ENCODE data around the gene PDE11A. TPM values are rescaled to one million over a fixed set of nuclear protein-coding genes. Genes with fewer than 3 reads are reported as not detected.
"Not testable (repeated sequence)": the region's sequence is repeated elsewhere in the genome, so short reads cannot be mapped to it uniquely, and the experiment has no call there.

Gene PDE11A
- total RNA-seq, 1 donor from 2014 or later, result not detected

DNA sequence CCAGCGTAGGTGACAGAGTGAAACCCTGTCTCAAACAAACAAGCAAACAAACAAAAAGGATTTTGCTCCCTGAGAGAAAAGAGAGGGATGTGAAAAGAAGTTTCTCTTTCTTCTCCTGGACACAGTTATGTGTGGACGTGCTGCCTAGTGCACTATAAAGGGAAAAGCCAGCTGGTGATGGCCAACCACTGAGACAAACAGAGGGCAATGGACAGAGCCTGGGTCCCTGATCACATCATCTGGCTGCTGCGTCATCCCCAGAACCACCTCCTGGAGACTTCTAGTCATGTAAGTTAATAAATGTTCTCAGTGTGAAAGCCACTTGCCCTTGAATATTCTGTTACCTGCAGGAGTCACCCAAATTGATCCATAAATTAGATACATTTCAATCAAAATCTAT, 184.9 kb downstream of the PDE11A start:
- DNase-seq (ENCODE audit: extremely low read depth, low read depth, low spot score), result no peak

DNA sequence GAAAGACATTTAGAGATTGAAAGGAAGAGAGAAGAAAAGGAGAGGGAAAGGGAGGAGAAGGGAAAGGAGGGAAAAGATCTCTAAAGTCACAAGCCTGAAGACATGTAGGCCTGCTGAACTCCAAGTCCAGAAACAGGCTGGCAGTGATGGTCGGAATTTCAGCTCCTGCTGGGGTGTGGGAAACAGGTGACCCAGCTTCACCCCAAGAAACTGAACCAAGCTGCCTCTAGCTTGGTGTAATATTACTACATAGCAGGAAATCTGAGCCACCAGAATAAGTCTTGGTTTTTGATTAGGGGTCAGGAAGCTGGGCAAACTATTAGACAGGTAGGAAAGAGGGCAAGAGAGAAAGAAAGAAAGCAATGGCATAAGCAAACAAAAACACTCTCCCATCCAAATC, 185.8 kb downstream of the PDE11A start:
- no peak for DNase-seq (ENCODE audit: extremely low read depth, low read depth, low spot score)

DNA sequence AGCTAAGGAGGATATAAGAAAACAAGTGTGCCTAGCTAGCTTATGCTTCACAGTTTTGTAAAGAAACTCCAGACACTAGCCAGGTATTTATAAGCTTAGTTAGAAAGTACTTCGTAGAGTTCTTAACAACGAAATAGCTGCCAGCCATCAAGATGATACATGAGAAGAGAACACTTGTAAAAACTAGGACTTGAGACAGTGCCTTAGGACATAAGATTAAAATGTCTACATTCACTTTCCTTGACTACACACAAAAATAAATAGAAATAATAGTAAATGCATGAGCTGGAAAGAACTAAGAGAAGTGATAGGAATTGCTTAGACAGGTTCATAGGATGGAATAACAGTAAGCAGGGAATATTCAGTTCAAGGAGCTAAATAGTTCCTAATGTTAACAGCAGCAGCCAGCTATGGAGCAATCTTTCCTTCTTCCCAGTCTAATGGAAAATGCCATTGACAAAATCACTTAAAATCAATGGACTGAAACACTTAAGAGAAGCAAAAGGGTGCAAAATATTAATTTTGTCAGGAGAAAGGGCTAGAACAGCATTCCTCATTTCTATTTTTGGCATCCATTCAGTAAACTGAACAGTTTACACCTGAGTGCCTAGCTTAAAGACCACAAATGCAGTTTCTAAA, 186.6 kb downstream of the PDE11A start:
- DNase-seq (ENCODE audit: extremely low read depth, low read depth, low spot score), result no peak

DNA sequence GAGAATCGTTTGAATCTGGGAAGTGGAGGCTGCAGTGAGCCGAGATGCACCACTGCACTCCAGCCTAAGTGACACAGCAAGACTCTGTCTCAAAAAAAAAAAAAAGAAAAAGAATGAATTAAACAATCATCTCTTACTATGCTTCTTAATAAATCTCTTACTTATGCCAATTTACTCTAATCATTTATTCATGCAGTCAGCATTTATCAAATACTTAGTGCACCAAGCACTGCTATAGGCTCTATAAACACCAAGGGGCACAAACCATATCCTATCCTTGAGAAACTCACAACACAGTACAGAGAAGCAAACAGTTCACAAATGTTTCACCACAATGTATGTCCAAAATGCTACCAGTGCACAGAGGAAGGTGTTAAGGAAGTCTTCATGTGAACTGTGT, 189.4 kb downstream of the PDE11A start:
- no peak for DNase-seq (ENCODE audit: extremely low read depth, low read depth, low spot score)

DNA sequence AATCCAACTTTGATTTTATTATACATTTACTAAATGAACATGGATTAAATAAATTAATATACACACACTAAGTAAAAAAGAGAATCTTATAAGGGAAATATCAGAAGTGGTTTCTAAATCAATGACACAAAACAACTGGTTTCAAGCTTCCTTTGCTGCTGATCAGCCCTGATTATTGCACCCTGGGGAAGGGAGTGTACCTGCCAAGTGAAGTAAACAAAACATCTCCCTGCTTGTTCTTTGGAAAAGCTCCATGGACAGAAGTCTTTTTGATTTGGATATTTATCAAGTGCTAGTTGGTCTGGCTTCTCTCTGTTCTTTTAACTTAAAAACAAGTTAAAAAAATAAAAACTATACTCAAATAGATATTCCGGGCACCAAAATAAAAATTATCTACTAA, 190.1 kb downstream of the PDE11A start:
- no peak for DNase-seq (ENCODE audit: extremely low read depth, low read depth, low spot score)

DNA sequence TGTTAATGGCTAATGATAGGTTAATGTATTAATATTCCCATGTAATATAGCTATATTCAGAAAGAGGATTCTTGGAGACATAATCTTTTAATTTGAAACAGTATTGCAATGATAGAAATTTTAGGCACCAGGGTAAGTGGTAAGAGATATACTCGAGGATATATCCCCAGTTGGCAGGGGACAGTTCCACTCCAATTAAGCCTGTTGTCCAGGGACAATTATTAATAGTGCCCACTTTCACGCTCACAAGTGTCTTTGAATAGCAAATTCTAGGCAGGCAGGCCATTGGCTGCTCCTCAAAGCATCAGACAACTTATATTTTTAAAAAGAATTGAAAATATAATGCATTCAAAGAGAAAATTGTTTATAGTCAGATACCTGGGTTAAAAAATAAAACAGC, 190.7 kb downstream of the PDE11A start:
- no peak for DNase-seq (ENCODE audit: extremely low read depth, low read depth, low spot score)

DNA sequence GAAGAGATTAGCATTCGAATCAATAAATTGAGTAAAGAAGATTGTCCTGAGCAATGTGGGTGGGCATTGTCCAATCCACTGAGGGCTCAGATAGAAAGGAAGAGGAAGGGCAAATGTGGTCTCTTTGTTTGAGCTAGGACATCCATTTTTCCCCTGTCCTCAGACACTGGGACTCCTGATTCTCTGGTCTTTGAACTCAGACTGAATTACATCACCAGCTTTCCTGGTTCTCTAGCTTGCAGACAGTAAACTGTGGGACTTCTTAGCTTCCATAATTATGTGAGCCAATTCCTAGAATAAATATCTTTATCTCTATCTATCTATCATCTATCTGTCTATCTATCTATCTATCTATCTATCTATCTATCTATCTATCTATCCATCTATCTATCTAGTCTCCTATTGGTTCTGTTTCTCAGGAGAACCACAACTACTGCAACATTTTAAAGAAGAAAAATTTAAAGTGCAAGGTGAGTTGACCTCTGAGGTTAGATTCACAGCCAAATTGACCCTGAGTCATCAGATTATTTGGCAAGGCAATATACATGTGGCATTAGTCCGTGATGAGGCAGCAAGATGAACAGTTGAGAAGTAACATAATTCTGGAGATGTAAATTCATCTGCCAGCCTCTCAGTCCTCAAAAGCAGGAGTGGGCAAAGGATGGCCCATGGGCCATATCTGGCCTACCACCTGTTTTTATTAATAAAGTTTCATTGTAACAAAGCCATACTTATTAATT, 191.4 kb downstream of the PDE11A start:
- no peak for DNase-seq (ENCODE audit: extremely low read depth, low read depth, low spot score)

DNA sequence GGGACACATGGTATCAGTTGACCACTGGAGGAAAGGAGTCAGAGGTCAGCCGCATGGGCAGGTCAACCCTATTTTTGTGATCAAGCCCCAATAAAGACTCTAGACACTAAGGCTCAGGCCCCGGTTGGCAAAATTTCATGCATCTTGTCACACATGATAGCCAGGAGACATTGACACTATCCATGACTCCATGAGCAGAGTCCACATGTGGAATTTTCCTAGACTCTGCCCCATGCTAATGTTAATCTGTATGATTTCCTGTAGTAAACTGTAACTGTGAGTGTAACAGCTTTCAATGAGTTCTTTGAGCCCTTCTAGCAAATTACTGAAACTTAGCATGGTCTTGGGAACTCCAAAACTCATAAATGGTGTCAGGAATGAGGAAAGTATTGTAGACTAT, 192.3 kb downstream of the PDE11A start:
- no peak for DNase-seq (ENCODE audit: extremely low read depth, low read depth, low spot score)

DNA sequence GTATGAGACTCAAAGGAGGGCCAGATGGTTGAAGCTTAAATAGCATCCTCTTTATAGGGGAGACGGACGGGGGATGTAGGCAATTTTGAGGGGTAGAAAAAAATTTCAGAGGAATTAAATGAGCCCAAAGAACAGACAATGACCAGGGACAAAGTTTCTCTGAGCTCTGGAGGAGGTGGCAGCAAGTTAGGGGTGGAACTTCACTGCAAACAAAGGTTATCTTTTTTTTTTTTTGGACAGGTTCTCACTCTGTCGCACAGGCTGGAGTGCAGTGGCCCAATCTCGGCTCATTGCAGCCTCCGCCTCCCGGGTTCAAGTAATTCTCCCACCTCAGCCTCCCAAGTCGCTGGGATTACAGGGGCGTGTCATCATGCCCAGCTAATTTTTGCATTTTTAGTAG, 195.6 kb downstream of the PDE11A start:
- no peak for DNase-seq (ENCODE audit: extremely low read depth, low read depth, low spot score)

DNA sequence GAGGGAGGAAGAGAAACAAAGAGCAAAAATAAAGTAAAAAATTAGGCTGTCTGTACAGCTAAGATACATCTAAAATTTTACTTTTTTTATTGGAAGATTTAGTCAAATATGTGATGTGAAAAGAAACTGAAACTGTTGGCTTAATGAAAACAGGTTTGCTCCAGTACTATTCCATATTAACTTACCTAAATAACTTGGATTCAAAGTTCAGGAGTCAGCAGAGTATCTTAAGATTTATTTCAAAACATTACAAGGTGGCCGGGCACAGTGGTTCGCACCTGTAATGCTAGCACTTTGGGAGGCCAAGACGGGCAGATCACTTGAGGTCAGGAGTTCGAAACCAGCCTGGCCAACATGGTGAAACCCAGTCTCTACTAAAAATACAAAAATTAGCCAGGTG, 197.9 kb downstream of the PDE11A start:
- no peak for DNase-seq (ENCODE audit: extremely low read depth, low read depth, low spot score)

DNA sequence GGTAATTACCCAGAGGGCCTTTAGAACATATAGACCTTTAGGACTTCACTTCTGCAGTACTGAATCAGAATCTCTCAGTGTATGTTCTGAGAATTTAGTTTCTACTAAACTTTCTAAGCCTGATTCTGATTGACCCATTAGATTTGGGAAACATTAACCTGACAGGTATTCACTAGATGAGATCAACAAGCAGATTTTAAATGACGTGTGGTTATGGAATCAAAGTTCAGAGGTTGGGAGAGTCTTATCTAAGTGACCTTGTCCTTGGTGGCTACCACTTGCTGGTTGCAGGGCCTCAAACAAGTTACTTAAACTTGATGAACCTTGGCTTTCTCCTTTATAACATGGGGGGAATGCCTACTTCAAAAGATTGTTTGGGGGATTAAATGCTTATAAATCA, 198.7 kb downstream of the PDE11A start:
- DNase-seq (ENCODE audit: extremely low read depth, low read depth, low spot score), result no peak

DNA sequence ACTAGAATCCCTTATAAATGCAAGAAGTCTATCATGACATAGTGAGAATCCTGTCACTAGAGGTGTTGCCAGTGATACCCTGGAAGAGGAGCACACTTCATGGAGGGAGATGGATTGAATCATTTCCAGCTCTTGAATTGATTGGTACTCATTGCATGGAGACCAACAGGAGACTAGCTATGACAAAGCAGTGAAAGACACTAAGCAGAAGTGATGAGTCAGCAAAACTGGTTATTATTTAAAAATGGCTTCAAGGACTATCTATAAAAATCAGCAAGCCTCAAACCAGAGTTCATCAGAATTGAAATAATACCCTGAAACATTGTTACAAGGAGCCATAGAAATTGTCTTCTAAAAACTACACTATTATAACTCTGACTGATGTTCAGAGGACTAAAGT, 200.3 kb downstream of the PDE11A start:
- no peak for DNase-seq (ENCODE audit: extremely low read depth, low read depth, low spot score)

DNA sequence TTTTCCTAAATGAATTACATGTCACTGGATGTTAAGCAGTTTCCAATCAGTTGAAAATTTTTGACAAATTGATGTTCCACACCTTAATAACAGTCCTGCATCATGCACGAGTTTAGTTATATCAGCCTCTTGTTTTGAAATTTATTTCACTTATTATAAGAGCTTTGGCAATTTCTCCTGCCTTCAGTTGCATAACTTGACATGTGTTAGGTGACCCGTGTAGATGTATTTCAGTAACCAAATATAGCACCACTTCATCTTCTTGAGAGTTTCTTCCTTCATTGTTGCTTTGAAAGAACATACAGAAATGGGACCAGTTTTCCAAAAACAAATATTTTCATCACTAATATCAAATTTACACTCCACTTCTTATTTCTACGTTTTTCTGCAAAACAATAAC, 202.7 kb downstream of the PDE11A start:
- DNase-seq (ENCODE audit: extremely low read depth, low read depth, low spot score), result no peak

DNA sequence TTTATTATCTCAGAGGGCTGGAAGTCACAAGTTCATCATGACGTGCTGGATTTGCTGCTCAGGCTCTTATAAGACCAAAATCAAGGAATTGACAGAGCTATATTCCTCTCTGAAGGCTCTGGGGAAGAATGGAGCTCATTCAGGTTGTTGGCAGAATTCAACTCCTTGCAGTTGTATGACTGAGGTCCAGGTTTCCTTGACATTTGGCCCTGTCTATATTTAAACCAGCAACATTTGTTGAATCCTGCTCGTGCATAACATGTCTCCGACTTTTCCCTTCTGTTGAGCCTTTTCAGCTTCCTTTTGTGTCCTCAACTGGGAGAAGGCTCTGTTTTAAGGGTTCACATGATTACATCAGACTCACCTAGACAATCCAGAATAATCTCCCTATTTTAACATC, 203.4 kb downstream of the PDE11A start:
- DNase-seq (ENCODE audit: extremely low read depth, low read depth, low spot score), result no peak

DNA sequence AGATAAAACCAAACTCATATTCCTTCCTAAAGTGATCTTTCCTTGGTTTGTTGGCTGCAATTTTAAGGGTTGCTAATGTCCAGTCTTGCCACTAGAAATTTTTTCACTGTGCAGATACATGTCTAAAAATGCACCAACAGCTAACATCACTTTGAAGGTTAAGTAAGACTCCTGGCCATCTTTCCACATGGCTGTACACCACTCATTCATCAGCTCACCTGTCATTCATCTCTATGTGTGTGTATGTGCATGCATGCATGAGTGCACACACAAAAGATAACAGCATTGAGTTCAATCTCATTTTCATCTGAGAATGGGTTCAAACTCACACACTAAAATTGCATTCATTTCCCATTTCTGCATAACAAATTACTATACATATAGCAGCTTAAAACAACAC, 203.8 kb downstream of the PDE11A start:
- DNase-seq (ENCODE audit: extremely low read depth, low read depth, low spot score), result no peak

DNA sequence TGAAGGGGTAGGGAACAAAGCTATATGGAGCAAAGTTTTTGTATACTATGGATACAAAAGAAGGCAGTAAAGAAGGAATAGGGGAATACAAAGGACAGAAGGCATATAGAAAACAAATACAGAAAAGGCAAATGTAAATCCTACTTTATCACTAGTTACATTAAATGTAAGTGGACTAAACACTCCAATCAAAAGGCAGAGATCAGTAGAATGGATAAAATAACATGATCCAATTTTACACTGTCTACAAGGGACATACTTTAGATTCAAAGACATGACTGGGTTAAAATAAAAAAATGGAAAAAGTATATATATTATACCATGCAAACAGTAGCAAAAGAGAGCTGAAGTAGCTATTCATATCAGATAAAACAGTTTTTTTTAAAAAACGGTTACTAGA, 215.0 kb downstream of the PDE11A start:
- no peak for DNase-seq (ENCODE audit: extremely low read depth, low read depth, low spot score)

DNA sequence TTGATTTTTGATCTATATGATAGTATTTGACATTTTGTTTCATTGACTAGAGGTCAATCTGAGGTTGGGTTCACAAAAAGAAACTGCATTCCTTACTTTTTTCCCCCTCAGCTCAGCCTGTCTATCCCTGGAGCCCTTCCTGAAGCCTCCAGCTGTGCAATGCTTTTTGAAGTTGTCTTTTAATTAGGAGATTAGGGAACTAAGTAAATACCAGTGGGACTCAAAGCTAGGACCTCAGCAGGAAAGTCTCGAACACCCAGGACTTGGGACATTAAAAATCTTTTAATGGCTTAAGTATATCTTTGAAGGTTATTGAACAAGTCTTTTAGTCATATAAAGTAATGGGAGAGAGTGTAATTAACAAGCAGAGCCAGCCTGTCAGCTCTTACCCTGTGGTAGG, 220.2 kb downstream of the PDE11A start:
- no peak for DNase-seq (ENCODE audit: extremely low read depth, low read depth, low spot score)

DNA sequence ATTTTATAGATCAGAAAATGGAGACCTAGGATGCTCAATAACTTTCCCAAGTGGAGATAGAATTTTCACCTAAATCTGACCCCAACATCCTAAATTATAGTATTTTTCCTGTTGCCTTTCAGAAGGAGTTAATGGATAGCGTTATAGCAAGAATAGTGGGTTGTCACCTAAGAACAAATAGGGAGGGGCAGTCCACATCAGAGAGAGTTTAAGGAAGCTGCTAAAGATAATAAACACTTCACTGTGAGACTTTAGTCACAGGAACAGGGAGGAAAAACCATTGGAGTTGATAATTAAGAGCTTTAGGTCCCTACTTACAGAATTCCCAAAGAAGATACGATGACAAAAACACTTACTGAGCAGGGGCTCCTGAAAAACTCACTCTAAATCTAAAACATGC, 229.4 kb downstream of the PDE11A start:
- DNase-seq (ENCODE audit: extremely low read depth, low read depth, low spot score), result no peak

DNA sequence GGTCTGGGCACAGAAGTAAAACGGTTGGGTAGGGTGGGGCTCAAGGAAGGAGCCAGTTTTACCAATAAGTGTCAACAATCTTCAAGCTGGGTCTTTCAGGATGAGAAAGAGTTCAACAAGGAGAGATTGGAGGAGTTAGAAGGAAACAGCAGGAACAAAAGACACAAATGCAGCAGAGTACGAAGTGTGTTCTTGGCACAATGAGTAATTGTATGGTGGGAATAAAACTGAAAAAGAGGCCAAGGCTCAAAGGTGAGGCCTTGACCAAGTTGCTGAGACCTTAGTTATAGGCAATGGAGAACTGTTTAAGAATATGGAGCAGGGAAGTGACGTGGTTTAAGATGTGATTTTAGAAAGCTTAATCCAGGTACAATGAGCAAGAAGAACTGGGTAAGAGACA, 230.3 kb downstream of the PDE11A start:
- no peak for DNase-seq (ENCODE audit: extremely low read depth, low read depth, low spot score)

DNA sequence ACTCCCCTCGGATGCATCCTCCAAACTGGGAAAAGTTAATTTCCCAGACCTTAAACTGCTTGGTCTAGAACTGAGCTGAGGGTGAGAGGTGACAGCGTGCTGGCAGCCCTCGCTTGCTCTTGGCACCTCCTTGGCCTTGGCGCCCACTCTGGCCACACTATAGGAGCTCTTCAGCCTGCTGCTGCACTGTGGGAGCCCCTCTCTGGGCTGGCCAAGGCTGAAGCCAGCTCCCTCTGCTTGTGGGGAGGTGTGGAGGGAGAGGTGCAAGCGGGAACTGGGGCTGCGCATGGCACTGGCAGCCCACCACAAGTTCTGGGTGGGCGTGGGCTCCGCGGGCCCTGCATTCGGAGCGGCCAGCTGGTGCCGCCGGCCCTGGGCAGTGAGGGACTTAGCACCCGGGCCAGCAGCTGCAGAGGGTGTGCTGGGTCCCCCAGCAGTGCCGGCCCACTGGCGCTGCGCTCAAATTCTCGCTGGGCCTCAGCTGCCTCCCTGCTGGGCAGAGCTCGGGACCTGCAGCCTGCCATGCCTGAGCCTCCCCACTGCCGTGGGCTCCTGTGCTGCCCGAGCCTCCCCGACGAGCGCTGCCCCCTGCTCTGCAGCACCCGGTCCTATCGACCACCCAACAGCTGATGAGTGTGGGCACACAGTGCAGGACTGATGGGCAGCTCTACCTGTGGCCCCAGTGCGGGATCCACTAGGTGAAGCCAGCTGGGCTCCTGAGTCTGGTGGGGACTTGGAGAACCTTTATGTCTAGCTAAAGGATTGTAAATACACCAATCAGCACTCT, 237.0 kb downstream of the PDE11A start:
- not testable (repeated sequence) for DNase-seq (ENCODE audit: extremely low read depth, low read depth, low spot score)

DNA sequence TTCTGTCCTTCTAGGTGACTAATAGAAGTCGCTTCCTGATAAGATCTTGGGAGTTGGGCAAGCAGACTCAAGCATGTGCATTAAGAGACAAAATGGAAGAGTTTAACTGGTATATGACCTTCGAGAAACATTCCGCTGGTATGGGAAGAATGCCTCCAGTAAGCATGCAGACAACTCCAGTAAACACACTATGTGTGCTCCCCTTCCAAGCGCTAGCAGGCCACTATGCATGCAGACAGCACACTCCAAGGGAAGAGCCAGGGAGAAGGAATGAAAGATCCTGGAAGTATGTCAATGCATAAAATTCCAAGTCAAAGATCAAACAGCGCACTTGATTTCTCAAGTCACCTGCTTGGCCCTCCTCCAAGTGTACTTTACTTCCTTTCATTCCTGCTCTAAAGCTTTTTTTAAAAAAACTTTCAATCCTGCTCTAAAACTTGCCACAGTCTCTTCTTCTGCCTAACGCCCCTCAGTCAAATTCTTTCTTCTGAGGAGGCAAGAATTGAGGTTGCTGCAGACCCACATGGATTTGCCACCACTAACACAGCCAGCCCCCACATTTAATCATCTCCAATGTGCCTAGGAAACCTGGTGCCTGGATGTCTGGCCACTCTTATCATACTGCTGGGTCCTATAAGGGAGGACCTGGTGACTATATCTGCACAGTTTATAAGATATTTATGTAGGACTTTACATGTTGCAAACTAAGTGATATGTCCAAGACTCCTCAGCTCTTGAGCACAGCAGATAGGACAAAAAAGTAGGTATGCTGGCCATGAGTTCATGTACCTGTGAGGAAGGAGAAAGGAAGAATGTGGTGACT, 239.8 kb downstream of the PDE11A start:
- no peak for DNase-seq (ENCODE audit: extremely low read depth, low read depth, low spot score)

Measured in glomerular endothelial cell (primary cell).